T-helper 22 cell (primary cell): ENCODE results near the gene PSMB1.
A peak's percentile ranks its signal among the peaks of the same experiment; 100 is the strongest.
"Not testable (repeated sequence)": the region's sequence is repeated elsewhere in the genome, so short reads cannot be mapped to it uniquely, and the experiment has no call there.

Source experiments
- DNase-seq: peaks from one replicate; pipeline ENCODE4 v3.0.0-alpha.2; 2020; ENCODE audit warnings: low read depth

The PSMB1 gene

DNA sequence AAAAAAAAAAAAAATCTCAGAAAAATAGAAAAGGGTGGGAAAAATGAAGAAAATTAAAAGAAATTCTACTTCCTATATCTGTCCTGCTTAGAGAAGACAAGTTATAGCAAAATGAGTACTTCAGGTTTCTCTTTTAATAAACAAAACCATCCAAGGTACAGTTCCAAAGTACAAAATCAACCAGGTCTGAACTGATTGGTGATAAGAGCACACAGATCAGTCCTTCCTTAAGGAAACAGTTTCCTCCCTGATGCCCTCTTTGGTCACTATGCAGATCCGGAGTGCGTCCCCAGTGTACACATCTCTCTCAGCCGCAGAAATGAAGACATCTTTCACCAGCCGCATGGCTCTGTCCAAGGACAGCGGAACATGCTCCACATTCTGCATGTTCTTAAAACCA lies 18.1 kb downstream of the PSMB1 start:
- DNase-seq, result no peak

DNA sequence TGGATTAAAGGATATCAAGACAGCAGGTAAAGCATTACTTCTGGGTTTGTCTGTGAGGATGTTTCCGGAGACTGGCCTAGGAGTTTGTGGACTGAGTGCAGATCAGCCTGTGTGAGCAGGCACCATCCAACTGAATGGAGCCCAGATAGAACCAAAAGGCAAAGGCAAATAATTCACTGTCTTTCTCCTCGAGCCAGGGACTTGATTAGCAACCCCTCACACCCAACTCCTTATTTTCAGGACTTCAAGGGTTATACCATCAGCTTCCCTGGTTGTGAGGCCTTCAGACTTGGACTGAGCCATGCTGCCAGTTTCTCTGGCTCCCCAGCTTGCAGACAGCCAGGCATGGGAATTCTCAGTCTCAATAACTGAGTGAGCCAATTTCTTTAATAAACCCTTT lies 19.3 kb downstream of the PSMB1 start:
- no peak for DNase-seq

DNA sequence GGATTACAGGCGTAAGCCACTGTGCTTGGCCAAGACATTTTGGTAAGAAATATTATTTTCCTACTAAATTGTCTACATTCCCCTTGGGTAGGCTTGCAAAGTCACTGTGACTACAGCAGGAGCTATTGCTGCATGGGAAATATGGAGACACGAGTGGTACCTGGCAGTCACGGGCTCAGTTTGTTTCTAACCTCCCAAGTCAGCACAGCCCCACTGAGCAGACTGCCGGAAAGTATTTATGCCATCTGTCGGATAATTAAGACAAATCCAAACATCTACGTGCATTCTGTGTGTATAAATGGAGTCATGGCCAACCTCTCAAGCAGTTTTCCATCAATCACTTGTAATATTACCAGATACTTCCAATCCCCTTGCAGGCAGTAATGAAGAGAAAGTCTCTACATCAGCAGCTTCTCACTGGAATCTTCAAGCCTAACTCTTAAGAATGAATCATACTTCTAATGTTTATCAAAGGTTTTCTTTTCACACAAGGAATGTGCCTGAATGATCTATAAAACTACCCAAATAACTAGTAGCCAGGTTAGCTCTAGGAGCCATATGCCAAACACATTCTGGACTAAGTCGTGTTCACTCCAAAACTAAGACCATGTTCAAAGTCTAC lies 20.1 kb downstream of the PSMB1 start:
- DNase-seq, result no peak

DNA sequence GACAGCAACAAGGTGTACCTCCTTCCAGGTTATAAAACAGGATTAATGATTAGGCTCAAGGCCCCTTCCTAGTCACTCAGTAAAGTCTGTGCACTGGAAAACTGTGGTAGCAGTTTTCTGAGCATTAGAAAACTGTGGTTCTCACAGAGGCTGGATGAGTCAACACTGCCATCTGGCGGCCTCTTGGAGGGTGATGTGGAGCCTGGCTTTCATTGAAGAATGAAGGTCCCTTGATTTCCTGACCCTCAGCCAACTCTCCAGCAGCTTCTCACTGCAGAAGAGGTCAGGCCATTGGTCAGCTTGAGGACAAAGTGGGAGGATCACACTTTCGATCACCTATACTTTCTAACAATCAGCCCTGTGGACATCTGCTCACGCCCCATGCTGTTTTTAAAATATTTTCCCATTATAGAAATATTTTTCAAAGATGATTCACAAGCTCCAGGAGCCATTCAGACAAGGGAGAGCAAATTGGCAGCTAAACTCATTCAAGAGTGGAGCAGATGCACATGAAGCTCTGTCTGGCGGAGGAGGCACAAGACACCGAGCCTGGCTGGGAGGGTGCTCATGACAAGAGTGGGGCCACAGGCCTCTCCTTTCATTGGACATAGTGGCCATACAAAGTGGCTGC lies 23.2 kb downstream of the PSMB1 start:
- DNase-seq, result peak; percentile 12

DNA sequence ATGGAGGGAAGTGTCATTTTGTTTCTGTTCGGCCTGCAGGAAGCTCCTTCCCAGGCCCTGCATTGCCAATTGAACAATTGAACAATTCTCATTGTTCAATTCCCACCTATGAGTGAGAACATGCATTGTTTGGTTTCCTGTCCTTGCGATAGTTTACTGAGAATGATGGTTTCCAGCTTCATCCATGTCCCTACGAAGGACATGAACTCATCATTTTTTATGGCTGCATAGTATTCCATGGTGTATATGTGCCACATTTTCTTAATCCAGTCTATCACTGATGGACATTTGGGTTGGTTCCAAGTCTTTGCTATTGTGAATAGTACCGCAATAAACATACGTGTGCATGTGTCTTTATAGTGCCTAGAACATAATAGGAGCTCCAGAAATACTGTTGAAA lies 25.1 kb downstream of the PSMB1 start:
- not testable (repeated sequence) for DNase-seq

DNA sequence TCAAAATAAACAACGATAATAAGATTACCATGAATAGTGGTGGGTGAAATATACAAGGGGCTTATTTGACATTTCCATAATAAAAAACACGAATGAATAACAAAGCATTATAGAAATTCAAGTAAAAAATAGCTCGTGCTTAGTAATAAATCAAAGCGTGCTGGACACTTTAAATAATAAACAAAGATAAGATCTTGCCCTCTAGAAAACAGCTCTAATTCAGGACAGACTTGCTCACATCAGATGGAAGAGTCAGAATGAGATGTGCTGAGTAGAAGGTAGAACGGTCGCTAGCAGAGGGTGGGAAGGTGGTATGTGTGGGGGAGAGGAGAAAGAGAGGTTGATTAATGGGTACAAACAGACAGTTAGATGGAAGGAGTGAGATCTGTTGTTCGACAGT lies 27.3 kb downstream of the PSMB1 start:
- no peak for DNase-seq

DNA sequence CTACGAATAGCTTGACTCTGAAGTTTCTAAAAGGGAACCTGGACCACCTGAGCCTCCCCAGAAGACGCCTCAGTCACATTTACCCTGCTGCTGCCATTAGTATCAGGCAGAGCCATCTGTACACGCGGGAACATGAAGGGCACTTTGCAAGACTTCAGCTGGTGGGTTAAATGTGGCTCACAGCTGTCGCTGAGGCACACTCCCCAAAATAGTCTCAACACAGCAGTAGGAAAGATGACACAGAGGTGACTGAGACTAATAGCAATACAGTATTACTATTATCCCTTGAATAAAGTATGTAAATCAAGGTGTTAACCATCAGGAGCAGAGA lies 29.0 kb downstream of the PSMB1 start:
- no peak for DNase-seq

DNA sequence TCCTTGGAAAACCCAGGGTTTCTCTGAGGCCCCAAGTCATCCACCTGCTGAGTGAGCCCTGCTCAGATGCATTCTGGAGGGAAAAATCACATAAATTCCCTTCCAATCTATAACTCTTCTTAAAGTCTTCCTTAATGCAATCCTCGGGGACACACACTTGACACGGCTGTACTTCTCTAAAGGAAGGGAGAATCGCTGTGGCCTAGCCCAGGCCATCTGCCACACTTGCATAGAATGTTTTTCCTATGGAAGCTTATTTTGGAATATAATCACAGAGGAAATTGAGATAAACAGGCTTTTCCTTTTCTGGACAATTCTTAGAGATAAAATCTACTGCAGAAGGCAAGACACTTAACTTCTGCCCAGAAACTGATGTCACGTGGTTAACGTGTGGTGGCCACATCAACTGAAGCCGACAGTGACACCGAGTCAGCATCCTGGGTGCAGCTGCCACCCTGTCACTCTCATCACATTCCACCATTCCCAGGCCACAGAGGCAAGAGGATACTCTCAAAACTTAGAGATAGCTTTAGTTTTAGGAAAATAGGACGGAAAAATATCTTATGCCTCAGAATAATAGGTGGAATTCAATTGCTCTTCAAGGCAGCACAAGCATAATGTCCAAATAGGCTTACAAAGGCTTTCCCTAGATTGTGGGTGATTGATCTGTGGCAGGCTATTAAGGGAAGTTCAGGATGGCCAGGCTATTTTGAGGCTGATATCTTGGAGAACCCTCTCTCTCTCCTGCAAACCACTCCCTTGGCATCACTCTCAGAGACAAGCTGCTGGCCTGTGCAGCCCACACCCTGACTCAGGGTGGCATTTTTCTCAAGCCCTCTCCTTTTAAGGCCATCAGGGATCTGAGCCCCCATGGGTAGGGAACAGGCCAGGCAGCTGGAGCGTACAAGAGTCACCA lies 29.6 kb downstream of the PSMB1 start:
- DNase-seq, result no peak

DNA sequence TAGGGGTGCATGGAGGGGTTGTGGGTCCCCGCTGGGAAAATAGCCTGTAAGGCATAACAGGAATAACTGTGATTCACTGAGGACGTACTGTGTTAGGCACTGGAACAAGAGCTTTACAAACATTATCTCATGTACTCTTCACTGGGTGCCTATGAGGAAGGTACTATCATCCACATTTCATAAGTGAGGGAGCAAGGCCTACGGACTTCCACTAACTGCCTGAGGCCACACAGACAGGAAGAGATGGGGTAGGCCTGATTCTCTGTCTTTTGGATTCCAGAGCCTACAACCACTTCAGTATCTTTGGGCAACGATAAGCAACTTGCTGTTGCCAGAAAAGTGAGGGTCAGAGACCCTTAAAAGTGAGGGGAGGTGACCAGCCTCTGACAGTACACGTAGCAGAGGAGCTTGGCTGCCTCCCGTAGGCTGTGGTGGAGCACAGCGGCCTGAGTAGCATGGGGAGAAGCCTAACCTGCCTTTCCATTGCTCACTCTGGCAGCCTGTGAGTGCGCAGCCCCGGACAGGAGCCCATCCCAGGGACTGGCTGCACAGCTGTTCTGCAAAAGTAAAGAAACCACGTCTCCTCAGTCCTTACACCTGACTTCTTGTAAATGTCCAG lies 30.4 kb downstream of the PSMB1 start:
- DNase-seq, result no peak

DNA sequence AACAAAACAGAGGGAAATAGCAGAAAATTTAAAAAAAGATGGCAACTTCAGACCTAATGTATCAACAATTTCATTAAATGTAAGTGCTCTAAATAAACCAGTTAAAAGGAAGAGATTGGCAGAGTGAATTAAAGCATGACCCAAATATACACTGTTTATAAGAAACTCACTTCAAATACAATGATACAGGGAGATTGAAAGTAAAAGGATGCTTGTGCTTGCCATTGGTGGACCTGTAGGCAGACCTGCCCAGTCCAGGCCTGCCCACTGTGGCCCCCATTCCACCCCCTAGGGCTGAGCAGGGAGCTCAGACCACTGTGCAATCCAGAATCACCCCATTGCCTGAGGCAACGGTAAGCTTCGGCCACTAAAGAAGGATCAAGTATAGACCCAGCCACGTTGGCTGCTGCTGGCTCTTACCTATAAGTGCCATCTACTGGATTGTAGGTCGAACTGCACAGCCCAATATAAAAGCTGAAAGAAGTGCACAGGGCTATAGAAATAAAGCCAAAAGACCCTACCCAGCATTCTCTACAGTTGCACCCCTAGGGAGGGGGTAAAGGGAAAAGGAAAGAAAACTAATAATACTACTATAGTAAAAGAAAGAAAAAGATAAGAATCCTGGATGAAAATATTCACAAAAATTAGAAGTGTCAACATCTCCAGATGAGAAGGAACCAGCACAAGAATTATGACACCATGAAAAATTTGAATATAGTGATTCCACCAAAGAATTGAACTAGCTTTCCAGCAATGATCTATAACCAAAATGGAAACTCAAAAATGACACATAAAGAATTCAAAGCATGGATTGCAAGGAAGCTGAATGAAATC lies 36.1 kb downstream of the PSMB1 start:
- no peak for DNase-seq

DNA sequence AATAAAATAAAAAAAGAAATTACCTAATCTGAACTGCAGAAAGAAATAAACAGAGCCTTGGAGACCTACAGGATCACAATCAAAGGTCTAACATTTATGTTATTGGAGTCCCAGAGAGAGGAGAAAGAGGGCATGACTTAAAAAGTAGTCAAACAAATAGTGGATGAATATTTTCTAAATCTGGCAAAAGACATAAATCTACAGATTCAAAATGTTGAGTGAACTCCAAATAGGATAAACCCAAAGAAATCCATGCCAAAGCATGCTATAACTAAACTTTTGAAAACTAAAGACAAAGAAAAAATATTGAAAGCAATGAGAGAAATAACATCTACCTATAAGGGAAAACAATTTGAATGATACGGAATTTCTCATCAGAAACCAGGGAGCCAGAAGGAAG lies 38.2 kb downstream of the PSMB1 start:
- no peak for DNase-seq

DNA sequence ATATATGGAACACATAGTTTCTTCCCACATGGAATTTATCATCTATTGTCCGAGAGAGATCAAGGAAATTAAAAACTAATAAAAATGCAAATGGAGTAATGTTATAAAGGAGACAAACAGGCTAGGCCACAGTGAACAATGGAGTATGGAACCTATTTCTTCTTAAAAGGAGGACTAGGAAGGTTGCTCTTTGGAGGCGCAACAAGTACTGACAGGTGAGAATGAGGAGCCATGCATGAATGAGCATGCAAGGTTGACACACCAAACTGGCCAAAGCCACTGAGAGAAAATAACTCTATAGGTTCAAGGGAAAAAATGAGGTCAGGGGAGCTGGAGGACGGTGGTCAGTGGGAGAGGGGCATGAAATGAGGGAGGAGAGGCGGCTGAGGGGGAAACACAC lies 40.9 kb downstream of the PSMB1 start:
- DNase-seq, result no peak

DNA sequence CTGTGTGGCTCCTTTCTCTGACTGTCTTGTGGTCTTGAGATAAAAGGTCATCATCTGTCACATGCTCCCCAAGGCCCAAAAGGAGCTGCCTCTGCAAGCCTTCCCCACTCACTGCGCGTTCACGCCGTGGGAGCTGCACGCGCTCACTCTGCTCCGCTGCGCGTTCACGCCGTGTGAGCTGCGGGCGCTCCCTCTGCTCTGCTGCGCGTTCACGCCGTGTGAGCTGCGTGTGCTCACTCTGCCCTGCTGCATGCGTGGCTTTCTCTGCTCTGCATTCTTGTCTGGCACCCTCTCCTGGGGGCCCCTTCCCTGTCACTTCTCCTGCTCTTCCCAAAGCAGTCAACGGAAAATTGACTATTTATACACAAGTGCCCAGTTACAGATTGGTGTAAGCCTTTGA lies 42.5 kb downstream of the PSMB1 start:
- DNase-seq, result no peak

DNA sequence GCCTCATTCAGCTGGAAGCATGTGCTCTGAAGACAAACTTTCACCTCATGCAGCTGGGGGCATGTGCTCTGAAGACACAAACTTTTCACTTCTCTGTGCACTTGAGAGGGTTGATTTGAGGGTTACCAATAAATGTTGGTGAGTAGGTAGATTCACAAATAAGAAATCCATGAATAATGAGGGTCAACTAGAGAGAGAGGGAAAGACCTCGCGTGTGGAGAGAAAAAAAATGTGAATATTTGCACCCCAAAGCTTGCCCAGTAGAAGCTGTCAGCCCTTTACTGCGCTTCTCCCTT lies 43.4 kb downstream of the PSMB1 start:
- no peak for DNase-seq

DNA sequence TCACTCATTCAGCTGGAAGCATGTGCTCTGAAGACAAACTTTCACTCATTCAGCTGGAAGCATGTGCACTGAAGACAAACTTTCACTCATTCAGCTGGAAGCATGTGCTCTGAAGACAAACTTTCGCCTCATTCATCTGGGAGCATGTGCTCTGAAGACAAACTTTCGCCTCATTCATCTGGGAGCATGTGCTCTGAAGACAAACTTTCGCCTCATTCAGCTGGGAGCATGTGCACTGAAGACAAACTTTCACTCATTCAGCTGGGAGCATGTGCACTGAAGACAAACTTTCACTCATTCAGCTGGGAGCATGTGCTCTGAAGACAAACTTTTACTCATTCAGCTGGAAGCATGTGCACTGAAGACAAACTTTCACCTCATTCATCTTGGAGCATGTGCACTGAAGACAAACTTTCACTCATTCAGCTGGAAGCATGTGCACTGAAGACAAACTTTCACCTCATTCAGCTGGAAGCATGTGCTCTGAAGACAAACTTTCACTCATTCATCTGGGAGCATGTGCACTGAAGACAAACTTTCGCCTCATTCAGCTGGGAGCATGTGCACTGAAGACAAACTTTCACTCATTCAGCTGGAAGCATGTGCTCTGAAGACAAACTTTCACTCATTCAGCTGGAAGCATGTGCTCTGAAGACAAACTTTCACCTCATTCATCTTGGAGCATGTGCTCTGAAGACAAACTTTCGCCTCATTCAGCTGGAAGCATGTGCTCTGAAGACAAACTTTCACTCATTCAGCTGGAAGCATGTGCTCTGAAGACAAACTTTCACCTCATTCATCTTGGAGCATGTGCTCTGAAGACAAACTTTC lies 44.0 kb downstream of the PSMB1 start:
- DNase-seq, result not testable (repeated sequence)

DNA sequence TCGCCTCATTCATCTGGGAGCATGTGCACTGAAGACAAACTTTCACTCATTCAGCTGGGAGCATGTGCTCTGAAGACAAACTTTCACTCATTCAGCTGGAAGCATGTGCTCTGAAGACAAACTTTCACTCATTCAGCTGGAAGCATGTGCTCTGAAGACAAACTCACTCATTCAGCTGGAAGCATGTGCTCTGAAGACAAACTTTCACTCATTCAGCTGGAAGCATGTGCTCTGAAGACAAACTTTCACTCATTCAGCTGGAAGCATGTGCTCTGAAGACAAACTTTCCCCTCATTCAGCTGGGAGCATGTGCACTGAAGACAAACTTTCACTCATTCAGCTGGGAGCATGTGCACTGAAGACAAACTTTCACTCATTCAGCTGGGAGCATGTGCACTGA lies 44.8 kb downstream of the PSMB1 start:
- not testable (repeated sequence) for DNase-seq

DNA sequence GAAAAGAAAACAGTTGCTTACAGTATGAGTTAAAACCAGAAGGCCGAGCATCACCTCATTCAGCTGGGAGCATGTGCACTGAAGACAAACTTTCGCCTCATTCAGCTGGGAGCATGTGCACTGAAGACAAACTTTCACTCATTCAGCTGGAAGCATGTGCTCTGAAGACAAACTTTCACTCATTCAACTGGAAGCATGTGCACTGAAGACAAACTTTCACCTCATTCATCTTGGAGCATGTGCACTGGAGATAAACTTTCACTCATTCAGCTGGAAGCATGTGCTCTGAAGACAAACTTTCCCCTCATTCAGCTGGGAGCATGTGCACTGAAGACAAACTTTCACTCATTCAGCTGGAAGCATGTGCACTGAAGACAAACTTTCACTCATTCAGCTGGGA lies 45.4 kb downstream of the PSMB1 start:
- DNase-seq, result not testable (repeated sequence)

DNA sequence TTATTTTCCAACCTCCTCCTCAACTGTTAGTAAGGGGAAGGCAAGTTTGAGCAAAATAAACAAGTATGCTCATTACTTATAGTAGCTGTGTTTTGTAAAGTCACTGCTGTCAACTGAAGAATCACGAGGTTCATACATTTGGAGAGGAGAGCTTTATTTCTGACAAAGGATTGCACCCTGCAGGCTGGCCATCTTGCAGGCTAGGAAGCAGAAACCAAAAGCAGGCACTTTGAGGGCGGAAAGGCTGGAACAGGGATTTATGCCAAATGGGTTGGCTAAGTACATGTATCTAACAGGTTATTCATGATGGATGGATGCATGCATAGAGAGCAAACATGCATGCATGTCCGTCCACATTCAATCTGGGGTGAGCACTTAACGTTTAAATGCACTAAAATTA lies 46.7 kb downstream of the PSMB1 start:
- no peak for DNase-seq

DNA sequence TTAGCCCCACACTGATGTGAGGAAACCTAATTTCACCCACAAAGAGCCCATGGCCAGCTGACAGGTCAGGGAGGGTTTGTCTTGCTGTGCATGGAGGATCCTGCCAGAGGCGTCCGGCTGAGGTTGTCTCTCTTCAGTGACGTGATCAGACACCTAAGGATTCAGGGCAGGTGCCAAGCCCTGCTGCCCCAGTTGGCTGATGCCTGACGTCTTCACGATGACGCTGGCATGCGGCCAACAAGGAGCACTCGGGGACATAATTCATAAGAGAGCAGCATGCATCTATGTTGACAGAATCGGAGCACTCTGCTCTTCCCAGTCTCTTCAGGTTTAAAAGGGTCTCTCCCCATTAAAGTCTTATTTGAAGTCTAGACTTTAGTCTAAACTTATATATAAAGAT lies 47.8 kb downstream of the PSMB1 start:
- DNase-seq, result no peak

DNA sequence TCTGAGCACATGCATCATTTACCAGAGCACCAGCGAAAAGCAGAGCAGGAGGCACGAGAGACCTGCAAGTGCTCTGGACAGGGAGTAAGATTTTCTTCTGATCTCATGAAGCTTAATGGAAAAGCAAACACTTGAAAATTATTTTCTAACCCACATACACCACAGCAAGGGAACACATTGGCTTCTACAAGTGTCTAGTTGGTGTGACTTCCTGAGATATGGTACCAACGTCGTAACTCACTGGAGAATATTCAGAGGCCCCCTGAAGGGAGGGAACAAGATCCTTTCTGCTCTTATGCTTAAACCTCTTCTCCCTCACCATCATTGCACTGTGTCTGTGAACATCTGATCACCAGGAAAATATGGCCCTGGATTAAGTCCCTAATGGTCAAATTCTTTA lies 48.6 kb downstream of the PSMB1 start:
- DNase-seq, result no peak

DNA sequence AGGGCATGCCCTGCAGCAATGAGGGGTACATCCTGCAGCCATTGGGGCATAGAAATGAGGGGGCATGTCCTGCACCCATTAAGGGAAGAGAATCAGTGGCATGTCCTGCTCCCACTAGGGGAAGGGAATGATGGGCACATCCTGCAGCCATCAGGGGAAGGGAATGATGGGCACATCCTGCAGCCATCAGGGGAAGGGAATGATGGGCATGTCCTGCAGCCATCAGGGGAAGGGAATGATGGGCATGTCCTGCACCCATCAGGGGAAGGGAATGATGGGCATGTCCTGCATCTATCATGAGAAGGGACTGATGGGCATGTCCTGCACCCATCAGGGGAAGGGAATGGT lies 49.7 kb downstream of the PSMB1 start:
- no peak for DNase-seq
